Stimulated activated CD8-positive, alpha-beta memory T cell treated with anti-CD3 and anti-CD28 coated beads, Interleukin-12 subunit alpha, Interleukin-12 subunit beta, amount 100 ng/mL, for 24 hours (primary cell): ENCODE data around the gene NSMCE4A.
A peak's percentile ranks its signal among the peaks of the same experiment; 100 is the strongest.
"Not testable (repeated sequence)": the region's sequence is repeated elsewhere in the genome, so short reads cannot be mapped to it uniquely, and the experiment has no call there.

Experiments
- DNase-seq: peaks from one replicate; pipeline ENCODE4 v3.0.0-alpha.2; 2020; ENCODE audit errors: extremely low read depth

NSMCE4A gene, protein sequence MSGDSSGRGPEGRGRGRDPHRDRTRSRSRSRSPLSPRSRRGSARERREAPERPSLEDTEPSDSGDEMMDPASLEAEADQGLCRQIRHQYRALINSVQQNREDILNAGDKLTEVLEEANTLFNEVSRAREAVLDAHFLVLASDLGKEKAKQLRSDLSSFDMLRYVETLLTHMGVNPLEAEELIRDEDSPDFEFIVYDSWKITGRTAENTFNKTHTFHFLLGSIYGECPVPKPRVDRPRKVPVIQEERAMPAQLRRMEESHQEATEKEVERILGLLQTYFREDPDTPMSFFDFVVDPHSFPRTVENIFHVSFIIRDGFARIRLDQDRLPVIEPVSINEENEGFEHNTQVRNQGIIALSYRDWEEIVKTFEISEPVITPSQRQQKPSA

DNA sequence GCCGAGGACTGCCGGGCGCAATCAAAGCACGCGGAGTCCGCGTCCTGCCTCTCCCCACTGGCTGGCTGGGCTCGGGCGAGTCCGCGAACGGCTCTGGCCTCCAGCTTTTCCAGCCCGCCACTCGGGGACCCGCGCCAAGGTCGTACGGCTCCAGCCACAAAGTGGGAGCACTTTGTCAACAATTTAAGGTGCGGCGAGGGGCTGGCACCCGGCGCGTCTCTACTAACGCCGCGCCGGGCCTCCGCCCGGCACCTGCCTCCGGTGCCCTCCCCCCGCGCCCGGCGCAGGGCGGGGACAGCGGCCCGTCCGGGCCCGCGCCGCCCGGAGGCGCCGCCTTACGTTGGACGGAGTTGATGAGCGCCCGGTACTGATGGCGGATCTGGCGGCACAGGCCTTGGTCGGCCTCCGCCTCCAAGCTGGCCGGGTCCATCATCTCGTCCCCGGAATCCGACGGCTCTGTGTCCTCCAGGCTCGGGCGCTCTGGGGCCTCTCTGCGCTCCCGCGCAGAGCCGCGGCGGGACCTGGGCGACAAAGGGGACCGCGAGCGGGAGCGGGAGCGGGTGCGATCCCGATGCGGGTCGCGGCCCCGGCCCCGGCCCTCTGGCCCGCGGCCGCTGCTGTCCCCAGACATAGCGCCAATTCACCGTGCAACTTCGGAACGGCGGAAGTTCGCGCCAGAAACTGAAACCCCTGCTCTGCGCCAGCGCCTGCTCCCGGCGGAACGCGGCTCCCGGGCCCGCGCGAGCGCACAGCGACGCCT, at the start of gene NSMCE4A:
TSS of gene NSMCE4A (minus strand) at position 683 of the 760 bp plus-strand sequence. CDS start at position 631, 52 bp downstream.
- peak; percentile 51 for DNase-seq

DNA sequence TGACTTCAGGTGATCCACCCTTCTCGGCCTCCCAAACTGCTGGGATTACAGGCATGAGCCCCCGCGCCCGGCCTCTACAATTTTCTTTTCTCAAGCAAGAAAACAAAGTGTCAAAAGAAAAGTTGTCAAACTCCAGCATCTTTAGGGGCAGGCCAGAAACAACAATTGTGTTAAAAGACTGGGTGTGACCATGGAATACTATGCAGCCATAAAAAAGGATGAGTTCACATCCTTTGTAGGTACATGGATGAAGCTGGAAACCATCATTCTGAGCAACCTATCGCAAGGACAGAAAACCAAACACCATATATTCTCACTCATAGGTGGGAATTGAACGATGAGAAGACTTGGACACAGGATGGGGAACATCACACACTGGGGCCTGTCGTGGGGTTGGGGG, 48.2 kb upstream of the NSMCE4A start:
- not testable (repeated sequence) for DNase-seq

DNA sequence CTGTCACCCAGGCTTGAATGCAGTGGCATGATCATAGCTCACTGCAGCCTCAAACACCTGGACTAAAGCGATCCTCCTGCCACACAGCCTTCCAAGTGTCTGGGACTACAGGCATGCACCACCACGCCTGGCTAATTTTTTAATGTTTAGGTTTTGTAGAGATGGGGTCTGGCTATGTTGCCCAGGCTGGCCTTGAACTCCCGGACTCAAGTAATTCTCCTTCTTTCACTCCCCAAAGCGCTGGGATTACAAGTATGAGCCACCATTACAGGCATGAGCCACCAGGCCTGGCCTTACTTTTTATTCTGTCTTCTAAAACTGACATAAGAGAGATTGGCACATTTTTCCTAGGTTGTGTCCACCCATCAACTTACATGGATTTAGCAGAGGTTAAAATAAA, 47.3 kb upstream of the NSMCE4A start:
- no peak for DNase-seq

DNA sequence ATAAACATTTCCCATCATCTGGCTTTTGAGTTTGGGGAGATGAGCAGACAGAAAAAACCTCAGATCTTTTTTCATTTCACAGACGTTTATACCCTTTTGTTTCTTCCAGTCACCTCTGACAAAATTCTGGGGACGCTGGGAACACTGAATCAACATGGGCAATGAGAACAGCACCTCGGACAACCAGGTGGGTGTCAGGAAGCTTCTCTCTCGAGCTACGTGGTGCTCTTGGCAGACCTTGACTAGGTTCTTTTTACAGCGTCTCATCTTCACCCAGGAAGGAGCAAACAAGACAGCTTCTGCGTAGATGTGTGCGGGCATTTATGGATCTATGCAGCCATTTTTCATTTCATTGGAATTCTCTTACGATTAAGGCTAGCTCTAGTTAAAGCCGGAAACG, 46.8 kb upstream of the NSMCE4A start:
- no peak for DNase-seq

DNA sequence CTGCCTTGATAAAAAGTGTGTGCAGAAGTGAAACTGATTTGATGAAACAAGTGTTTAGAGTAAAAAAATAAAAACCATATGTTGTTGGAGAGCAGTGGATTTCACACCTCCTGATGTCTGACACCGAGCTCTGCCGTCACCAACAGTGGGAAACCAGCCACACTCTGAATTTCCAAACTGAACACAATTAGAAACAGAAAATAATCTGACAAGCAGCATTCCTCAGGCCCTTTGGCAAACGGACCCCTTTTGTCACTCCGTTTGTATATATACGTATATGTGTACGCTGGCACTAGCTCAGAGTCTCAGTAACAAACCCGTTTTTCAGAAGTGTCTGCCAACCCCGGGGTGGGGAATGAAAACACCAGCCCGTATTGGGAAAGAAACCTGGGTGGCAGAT, 46.4 kb upstream of the NSMCE4A start:
- DNase-seq, result no peak

DNA sequence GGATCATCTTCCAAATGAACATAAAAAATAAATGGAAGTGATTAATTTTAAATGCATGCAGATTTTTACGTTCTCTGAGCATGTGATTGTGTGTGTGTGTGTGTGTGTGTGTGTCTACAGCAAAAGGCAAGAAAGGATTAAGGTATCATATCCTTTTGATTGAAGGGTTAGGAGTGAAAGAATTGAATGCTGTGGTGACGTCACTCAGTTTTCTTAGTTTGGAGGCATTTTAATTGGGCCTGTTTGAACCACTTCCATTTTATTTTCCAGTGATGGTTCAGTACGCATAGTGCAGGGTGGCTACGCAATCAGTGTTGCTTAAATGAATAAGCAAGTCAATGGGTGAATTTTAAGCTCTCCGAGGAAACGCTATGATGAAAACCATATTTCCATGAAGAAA, 45.2 kb upstream of the NSMCE4A start:
- no peak for DNase-seq

DNA sequence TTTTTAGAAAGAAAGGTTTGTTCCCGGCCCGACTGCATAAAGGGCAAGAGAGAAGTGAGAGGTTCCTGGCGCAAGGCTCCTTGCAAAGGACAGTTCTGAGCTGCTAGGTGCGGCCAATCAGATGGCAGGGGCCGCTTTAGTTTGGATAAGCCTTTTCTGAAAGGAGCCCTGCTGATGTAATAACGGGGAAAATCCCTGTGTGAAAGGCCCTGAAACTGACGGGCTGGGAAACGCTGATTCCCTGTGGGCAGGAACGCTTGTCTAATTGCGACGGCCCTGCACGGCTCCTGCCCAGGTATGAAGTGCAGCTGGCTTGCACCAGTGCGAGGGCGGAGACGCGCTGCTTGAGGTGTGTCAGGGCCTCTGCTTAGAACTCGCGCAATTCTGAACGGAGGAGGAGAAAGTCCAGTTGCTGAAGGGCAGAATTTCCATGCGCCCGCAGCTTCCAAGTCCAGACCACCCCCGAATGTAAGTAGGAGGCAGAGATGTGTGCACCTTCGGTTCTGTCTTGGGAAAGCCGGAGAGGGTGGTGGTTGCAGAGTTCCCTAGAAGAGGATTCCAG, 44.5 kb upstream of the NSMCE4A start:
- no peak for DNase-seq

DNA sequence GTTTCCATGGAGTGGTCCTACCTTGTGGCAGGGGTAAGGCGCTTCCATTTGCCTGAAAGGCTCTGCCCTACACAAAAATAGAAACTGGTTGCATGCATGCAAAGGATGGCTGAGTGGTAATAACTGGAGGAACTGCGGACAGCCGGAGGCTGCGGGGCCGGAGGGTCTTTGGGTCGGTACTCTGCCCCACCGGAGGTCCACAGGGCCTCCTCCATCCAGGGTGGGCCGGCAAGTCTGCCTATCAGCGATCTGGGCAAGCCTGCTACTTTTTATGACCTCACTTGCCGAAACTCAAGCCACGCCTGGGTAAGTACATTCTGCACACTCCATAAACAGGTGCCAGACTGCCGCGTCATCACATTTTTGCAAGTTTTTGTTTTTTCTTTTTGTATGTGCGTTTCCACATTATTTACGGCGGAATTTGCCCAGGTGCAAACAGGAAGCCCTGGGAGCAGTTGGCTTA, 44.0 kb upstream of the NSMCE4A start:
- no peak for DNase-seq

DNA sequence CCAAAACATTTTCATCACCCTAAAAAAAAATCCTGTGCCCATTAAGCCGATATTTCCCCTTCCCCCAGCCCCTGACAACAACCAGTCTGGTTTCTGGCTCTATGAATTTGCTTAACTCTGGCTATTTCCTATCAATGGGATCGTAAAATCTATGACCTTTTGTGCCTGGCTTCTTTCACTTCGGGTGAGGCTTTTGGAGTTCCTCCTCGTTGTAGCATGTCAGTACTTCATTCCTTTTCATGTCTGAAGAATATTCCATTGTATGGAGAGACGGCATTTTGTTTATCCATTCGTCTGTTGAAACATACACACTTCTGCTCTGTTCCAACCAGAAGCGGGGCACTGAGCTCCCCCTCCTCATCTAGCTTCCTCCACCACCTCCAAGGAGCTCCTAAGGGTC, 43.5 kb upstream of the NSMCE4A start:
- DNase-seq, result no peak

DNA sequence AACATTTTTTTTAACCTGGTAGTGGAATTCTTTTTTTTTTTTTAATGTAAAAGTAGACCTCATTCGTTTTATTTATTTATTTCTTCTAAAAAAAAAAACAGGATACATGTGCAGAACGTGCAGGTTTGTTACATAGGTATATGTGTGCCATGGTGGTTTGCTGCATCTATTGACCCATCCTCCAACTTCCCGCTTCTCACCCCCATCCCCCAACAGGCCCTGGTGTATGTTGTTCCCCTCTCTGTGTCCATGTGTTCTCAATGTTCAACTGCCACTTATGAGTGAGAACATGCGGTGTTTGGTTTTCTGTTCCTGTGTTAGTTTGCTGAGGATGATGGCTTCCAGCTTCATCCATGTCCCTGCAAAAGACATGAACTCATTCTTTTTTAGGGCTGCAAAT, 42.9 kb upstream of the NSMCE4A start:
- DNase-seq, result not testable (repeated sequence)

DNA sequence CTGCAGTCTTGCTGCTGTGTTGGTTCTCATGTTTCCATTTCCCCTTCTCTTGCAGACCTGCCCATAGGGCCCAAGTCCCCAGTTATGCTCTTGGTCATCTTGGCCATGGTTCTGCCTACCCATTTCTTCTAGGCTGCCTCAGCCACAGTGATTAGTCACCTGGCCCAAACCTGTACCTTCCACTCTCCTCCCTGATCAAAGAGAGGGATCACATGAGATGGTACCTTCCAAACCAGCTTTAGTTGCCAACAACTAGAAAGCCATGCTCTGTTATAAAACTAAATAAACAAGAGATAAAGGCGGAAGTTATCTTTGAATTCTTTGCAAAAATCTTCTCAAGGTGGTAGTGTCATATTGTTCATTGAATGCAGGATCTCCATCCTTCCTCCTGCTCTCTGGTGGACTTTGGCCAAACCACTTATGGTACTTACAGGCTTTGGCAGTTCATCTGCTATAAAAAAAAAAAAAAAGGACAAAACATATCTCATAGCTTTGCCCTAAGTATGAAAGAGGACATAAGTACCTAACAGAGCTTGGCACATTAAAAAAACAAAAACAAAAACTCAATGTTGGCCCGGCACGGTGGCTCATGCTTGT, 39.7 kb upstream of the NSMCE4A start:
- no peak for DNase-seq

DNA sequence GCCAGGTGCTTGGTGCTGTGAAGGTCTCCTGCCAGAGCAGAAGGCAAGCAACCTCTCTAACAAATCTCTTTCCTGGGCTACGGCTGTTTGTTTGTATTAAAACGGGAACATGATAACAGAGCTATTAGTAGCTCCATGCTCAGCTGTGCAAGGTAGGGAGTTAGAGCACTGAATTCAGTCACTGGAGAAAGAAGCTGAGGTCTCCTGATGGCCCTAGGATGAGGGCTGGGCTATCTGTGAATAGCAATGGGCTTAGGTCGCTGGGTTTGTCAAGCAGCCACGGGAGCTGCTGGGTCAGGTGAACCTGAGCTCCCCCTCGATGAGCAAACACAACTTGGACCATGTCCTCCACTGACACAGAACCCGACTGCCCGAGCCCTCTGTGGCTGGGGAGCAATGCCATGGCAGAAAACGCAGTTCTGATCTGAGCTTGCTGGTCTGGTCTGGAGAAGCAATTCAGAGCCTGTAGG, 38.3 kb upstream of the NSMCE4A start:
- DNase-seq, result no peak

DNA sequence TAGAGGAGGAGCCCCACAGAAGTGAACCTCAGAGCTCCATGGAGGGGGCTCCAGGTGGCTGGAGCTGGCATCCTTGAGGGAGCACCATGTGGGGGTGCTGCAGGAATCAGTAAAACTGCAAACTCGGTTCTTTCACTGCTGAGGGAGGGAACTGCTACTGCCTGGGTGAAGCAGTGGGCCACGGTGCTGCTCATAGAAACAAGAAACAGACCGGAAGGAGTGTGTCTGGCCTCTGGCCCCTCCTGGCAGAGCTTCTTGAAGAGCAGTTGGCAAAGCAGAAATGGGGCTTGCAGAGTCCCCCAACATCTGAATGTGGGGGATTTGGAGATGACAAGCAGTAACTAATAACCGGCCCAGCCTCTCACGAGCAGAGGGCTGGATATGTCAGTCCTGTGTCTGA, 37.7 kb upstream of the NSMCE4A start:
- DNase-seq, result no peak

DNA sequence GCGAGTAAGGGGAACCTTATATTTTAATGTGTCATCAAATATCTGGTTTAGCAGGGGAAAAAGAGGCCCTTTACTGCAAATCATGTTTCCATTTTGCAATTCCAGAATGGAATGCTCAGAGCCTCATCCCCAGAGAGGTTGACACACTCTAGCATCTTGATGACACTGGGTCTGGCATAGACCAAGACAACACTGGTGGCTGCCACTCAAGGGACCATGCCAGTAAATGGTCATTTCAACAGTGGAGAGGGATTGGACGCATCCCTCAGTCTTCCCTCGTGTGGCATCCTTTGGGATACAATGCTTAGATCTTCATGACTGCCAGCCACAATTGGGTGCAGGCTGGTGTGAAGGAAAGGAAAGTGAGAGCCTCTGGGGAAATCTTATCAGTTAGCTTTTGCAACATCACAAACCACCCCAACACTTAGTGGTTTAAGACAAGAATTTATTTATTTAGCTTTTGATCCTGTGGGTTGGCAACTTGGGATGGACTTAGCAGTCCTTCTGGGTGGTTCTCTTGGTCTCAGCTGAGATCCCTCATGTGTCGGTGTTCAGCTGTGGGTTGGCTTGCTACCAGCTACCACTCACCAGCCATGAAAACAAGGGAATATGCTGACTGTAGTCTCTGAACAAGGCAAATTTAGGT, 35.5 kb upstream of the NSMCE4A start:
- no peak for DNase-seq

DNA sequence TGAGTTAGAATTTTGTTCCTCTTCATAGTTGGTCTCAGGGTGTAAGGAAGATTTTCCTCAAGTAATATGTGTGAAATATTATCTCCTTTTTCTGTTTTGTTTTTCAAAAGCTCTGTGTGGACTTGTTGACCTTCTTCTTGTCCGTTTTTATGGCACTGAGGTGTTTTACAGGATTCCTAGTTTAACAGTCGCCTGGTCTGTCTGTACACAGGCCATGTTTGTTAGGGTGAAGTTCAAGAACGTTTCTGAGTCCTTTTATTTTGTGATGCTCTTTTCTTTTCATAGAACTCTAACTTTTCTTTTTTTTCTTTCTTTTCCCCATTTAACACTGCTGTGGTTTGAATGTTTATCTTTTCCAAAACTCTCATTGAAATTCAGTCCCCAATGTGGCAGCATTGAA, 32.4 kb upstream of the NSMCE4A start:
- no peak for DNase-seq

DNA sequence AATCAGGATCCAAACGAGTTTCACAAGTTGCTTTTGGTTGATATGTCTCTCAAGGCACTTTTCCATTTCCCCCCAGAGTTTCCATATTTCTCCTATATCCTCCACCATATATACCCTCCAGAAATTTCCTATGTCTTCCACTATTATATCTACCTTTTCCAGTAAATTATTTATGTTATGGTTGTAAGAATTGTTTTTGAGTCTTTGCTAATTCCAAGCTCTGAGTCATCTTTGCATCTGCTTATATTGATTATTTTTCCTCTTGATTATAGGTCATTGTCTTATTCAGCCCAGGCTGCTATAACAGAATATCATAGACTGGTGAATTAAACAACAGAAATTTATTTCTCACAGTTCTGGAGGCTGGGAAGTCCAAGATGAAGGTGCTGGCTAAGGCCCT, 26.7 kb upstream of the NSMCE4A start:
- DNase-seq, result no peak

DNA sequence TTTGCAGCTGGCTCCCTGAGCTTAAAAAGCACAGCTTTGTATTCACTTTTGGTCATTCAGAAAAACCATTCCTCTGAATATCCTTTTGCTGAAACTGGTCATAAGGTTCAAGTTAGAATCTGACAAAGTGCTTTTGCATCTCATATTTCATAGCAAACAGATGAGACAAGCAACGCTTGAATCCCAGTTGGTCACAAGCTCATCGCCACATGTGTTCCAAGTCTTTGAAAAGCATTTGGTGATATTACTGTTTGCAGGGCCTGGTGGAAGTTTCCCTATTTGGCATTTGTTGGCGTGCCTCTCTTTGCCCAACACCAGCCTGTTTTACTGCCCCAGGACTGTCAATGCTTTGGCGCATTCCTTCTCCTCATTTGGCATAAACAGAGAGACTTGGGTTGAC, 24.3 kb upstream of the NSMCE4A start:
- DNase-seq, result no peak

DNA sequence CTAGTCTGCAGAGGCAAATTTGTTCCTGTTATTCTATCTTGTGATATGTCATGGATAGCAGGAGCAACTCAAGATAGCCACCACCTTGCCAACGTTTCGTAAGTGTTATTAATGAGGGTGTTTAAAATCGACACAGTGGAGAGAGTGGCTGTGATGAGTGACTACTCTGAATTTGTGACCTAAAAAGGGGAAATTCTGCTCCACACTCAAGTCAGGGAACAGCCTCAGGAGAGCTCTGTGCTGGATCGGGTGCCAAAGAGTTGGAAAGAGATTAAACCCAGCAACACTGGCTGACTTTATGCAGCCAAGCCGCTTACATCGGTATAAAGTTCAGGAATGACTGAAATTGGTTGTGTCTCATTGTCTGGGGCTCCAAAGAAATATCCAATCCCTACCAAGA, 23.4 kb upstream of the NSMCE4A start:
- no peak for DNase-seq

DNA sequence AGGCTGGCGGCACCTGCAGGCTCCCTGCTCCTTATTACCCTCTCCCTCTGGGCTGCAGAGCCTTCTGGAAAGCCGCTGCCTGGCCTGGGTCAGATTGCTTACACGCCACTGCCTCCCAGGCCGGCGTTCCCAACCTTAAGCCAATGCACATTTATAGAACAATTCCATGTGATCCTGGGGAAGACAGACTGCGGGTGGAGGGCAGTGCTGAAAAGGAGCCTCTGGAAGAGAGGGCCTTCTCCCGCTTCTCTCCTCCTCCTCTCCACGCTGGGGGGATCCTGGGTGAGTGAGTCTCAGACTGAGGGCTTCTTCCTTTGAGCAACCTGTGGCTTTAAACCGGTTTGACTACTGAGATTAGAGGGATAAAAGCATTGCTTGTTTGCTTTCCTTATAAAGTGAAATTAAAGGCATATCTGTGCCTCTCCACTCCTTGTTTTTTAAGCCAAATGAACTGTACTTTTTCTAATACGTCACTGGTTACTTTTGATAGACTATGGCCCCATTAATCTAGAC, 19.5 kb upstream of the NSMCE4A start:
- DNase-seq, result no peak

DNA sequence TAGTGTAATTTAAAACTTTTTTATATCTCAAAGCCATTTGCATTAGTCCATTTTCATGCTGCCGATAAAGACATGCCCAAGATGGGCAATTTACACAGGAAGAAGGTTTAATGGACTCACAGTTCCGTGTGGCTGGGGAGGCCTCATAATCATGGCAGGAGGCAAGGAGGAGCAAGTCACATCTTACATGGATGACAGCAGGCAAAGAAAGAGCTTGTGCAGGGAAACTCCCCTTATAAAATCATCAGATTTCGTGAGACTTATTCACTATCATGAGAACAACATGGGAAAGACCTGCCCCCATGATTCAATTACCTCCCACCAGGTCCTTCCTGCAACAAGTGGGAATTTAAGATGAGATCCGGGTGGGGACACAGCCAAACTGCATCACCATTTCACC, 16.7 kb upstream of the NSMCE4A start:
- not testable (repeated sequence) for DNase-seq

DNA sequence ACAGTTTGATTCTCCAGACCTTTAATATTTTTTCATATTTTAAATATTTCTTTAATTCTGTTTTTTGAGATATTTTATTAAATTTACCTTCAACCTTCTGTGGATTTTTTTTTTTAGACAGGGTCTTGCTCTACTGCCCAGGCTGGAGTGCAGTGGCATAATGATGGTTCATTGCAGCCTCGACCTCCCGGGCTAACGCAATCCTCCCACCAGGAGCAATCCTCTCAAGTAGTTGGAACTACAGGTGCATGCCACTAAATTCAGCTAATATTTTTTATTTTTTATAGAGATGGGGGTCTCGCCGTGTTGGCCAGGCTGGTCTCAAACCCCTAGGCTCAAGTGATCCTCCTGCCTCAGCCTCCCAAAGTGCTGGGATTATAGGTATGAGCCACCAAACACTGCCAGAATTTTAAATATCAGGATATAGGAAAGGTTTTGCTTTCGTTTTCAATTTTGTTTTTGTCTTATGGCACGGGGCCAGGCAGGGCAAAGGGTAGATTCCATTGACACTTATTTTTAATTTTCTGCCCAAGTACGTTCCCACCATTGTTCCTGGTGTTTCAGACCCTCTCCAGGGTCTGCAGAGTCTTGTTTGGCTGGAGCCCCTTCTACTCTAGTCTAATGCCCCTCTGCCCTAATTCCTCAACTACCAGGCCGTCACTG, 15.1 kb upstream of the NSMCE4A start:
- no peak for DNase-seq
